IMR-90 (cell line): ENCODE data around the gene DNAJC5G. TPM values are rescaled to one million over a fixed set of nuclear protein-coding genes. Genes with fewer than 3 reads are reported as not detected.

Source experiments
- ATAC-seq: fragments of 200-7000 bp; cut with Tn5 transposase; 2 replicates; pipeline ENCODE4 v1.9.1; 2020; ENCODE audit warnings: low read depth, mild to moderate bottlenecking, moderate library complexity
- BruUV-seq: library from RNA; stranded (reverse); fragments of 400-500 nt; replicated peaks from 2 replicates; lab custom pipeline; 2021; lab: Mats Ljungman, UMichigan
- CTCF ChIA-PET: fragments of 300-600 bp; formaldehyde crosslinking; extraction: SDS; loops from one replicate; lab custom pipeline; 2021; ENCODE audit warnings: antibody characterized with exemption; lab: Yijun Ruan, JAX
- POLR2A ChIA-PET: fragments of 300-600 bp; sonication (Branson Sonifier 250); formaldehyde crosslinking; loops from one replicate; lab custom pipeline; 2022; ENCODE audit warnings: antibody characterized with exemption; ENCODE audit not compliant: unreplicated experiment; lab: Charles Lee
- DNase-seq: peaks from one replicate; pipeline ENCODE4 v3.0.0; 2013
- H2AFZ ChIP-seq: replicated peaks from 2 replicates; pipeline ENCODE3; 2013; ENCODE audit warnings: low read length, mild to moderate bottlenecking; ENCODE audit not compliant: poor library complexity
- H2AK5ac ChIP-seq: 2 replicates; pipeline ENCODE4 v1.6.1; 2013; ENCODE audit warnings: low read depth, low read length, inconsistent platforms
- H2AK9ac ChIP-seq: replicated peaks from 2 replicates; pipeline ENCODE3; 2013; ENCODE audit warnings: mild to moderate bottlenecking, low read depth, low read length, moderate library complexity; ENCODE audit not compliant: poor library complexity
- H2BK120ac ChIP-seq: 2 replicates; pipeline ENCODE4 v1.6.1; 2013; ENCODE audit warnings: low read depth, low read length, inconsistent platforms
- H2BK15ac ChIP-seq: 3 replicates; pipeline ENCODE4 v1.6.1; 2013; ENCODE audit warnings: low read depth, low read length, inconsistent platforms
- H2BK20ac ChIP-seq: 2 replicates; pipeline ENCODE4 v1.6.1; 2013; ENCODE audit warnings: low read depth, mild to moderate bottlenecking, inconsistent platforms, low read length, moderate library complexity
- H2BK5ac ChIP-seq: 2 replicates; pipeline ENCODE4 v1.6.1; 2013; ENCODE audit warnings: mild to moderate bottlenecking, low read depth, low read length, inconsistent platforms; ENCODE audit not compliant: poor library complexity, severe bottlenecking
- H3K14ac ChIP-seq: replicated peaks from 2 replicates; pipeline ENCODE4 v1.6.1; 2013; ENCODE audit warnings: low read depth, low read length, inconsistent platforms
- H3K18ac ChIP-seq: 2 replicates; pipeline ENCODE4 v1.6.1; 2013; ENCODE audit warnings: low read depth, low read length, control low read depth
- H3K23ac ChIP-seq: 2 replicates; pipeline ENCODE4 v1.6.1; 2013; ENCODE audit warnings: low read depth, low read length, inconsistent platforms
- H3K27ac ChIP-seq: 2 replicates; pipeline ENCODE4 v1.5.1; 2013; ENCODE audit warnings: mild to moderate bottlenecking, control low read depth, low read length; ENCODE audit not compliant: insufficient read depth
- H3K27me3 ChIP-seq: 2 replicates; pipeline ENCODE4 v1.6.1; 2013; ENCODE audit warnings: low read length; ENCODE audit not compliant: control insufficient read depth, insufficient read depth
- H3K36me3 ChIP-seq: 2 replicates; pipeline ENCODE4 v1.6.1; 2013; ENCODE audit warnings: low read length, mixed read lengths; ENCODE audit not compliant: control insufficient read depth, insufficient read depth
- H3K4ac ChIP-seq: 2 replicates; pipeline ENCODE4 v1.6.1; 2013; ENCODE audit warnings: low read depth, low read length, inconsistent platforms
- H3K4me1 ChIP-seq: 2 replicates; pipeline ENCODE4 v1.6.1; 2013; ENCODE audit warnings: low read length, mixed read lengths; ENCODE audit not compliant: control insufficient read depth, insufficient read depth
- H3K4me2 ChIP-seq: 2 replicates; pipeline ENCODE4 v1.6.1; 2013; ENCODE audit warnings: low read depth, mild to moderate bottlenecking, control low read depth, low read length, moderate library complexity
- H3K4me3 ChIP-seq: 2 replicates; pipeline ENCODE4 v1.5.1; 2013; ENCODE audit warnings: low read depth, mild to moderate bottlenecking, control low read depth, low read length, moderate library complexity; ENCODE audit not compliant: insufficient read depth
- H3K56ac ChIP-seq: 2 replicates; pipeline ENCODE4 v1.6.1; 2013; ENCODE audit warnings: low read length, inconsistent platforms; ENCODE audit not compliant: insufficient read depth; ENCODE audit errors: extremely low read depth
- H3K79me1 ChIP-seq, 2 experiments: 2 replicates each; pipeline ENCODE4 v1.6.1; 2013; ENCODE audit warnings: low read length in 2 of 2, inconsistent platforms in 1 of 2, low read depth in 1 of 2
- H3K9ac ChIP-seq: 2 replicates; pipeline ENCODE4 v1.6.1; 2013; ENCODE audit warnings: low read depth, low read length, control low read depth
- H3K9me1 ChIP-seq: 2 replicates; pipeline ENCODE4 v1.6.1; 2013; ENCODE audit warnings: low read length, inconsistent platforms; ENCODE audit not compliant: insufficient read depth
- H3K9me3 ChIP-seq: 2 replicates; pipeline ENCODE4 v1.6.1; 2013; ENCODE audit warnings: low read length; ENCODE audit not compliant: control insufficient read depth, insufficient read depth
- H4K20me1 ChIP-seq: 2 replicates; pipeline ENCODE4 v1.6.1; 2013; ENCODE audit warnings: low read length, inconsistent platforms; ENCODE audit not compliant: insufficient read depth
- H4K5ac ChIP-seq: 2 replicates; pipeline ENCODE4 v1.6.1; 2013; ENCODE audit warnings: mild to moderate bottlenecking, low read depth, low read length, control low read depth
- H4K8ac ChIP-seq, 2 experiments: 2 replicates each; pipeline ENCODE4 v1.6.1; 2013; ENCODE audit warnings: low read depth in 2 of 2, low read length in 2 of 2, control low read depth in 1 of 2, inconsistent platforms in 1 of 2
- H4K91ac ChIP-seq: 2 replicates; pipeline ENCODE4 v1.6.1; 2013; ENCODE audit warnings: low read depth, low read length, inconsistent platforms; ENCODE audit not compliant: insufficient read depth
- MAFK ChIP-seq: IDR thresholded peaks from 2 replicates; pipeline ENCODE4 v1.6.1; 2012; ENCODE audit warnings: low read depth, low read length, improper control_type of control experiment
- MAZ ChIP-seq: IDR thresholded peaks from 2 replicates; pipeline ENCODE4 v1.6.1; 2012; ENCODE audit warnings: low read depth, mild to moderate bottlenecking, low read length, improper control_type of control experiment, moderate library complexity, borderline replicate concordance
- SMC3 ChIP-seq: fragments of 150-350 bp; IDR thresholded peaks from 2 replicates; pipeline ENCODE4 v1.6.1; 2016; ENCODE audit warnings: low read depth, mild to moderate bottlenecking, antibody characterized with exemption, low read length, moderate library complexity
- WGBS, 2 experiments: methylation state at CpG; one replicate each; pipeline versions ENCODE4 v1.1.5 to v1.1.7; 2013; ENCODE audit warnings: missing lambda C conversion rate in 2 of 2; ENCODE audit not compliant: insufficient read length in 1 of 2; ENCODE audit errors: extremely low coverage in 2 of 2; 5-methylcytosine and 5-hydroxymethylcytosine counted together
- dilution Hi-C: fragments of 300-500 bp; cut with HindIII; formaldehyde crosslinking; loops from one replicate; pipeline ENCODE4 v1.14.3; 2018; ENCODE audit warnings: low sequenced_read_pairs; ENCODE audit not compliant: unreplicated experiment
- in situ Hi-C: fragments of 300-500 bp; cut with MboI; formaldehyde crosslinking; loops from 3 replicates; pipeline ENCODE4 v1.14.3; 2019; ENCODE audit warnings: low sequenced_read_pairs, inconsistent platforms, mixed read lengths
- intact Hi-C: fragments of 100-400 bp; cut with micrococcal nuclease; formaldehyde crosslinking; loops from 2 replicates; pipeline ENCODE4 v1.10.0; 2022
- polyA plus RNA-seq, 3 experiments: library from polyadenylated mRNA; depleted of rRNA; stranded (reverse); fragments of >200 nt; gene quantifications; 2 replicates each; pipeline ENCODE4 v1.2.3, GENCODE V29; 2012; ENCODE audit warnings: low replicate concordance in 1 of 3
- total RNA-seq: library from RNA; depleted of rRNA; stranded (reverse); fragments of >200 nt; gene quantifications from 2 replicates; pipeline ENCODE4 v1.2.3, GENCODE V29; 2012

The DNAJC5G gene
- total and polyA plus RNA-seq, 2 of the 4 experiments (the other 2 are of a cell fraction), result not detected

DNA sequence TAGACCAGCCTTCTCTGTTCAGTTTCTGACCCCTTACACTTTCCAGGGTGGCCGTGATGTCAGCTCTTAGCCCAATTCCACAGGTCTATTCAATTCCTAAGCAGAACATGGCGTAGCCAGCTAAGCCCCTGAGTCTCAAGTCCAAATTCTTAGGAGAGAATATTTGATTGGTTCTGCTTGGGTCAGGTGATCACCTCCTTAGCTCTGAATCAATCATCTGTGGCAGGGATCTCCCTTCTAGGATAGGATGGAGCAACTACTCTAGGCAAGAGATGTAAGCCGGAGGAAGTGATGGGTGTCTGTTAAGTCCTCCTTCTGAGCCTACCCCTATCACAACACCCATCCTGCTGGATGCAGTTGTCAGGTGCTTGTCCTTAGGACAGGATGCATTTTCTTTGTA is 22.0 kb downstream of the DNAJC5G start:
- WGBS, 2 experiments, result no CpG with 5 or more reads among the region's 3 CpGs
- no peak overlapping the region for H3K4me3 ChIP-seq
- no peak overlapping the region for H4K5ac ChIP-seq
- peaks cover 8% of the 10 kb centered on the region for H3K27me3 ChIP-seq
- no peak for ATAC-seq
- H4K8ac ChIP-seq, result no peak overlapping the region
- no peak overlapping the region for H4K91ac ChIP-seq
- no peaks in the 10 kb centered on the region; the same call in 1 of the 2 replicates for H4K20me1 ChIP-seq
- H3K27ac ChIP-seq, result no peak overlapping the region
- H2BK120ac ChIP-seq, result no peak overlapping the region
- no peak overlapping the region for H3K14ac ChIP-seq
- no peak overlapping the region for H2BK15ac ChIP-seq
- no peak overlapping the region for H3K4me2 ChIP-seq
- no peak overlapping the region for H2AK5ac ChIP-seq
- H3K79me1 ChIP-seq, result no peaks in the 10 kb centered on the region
- DNase-seq, result no peak
- H3K9ac ChIP-seq, result no peak overlapping the region
- no TSS peak for BruUV-seq
- no peak overlapping the region for H2BK5ac ChIP-seq
- in situ Hi-C loops, result no loop called here
- no peak overlapping the region for H2AK9ac ChIP-seq
- H3K4ac ChIP-seq, result no peak overlapping the region
- intact Hi-C loops, result no loop called here
- H3K18ac ChIP-seq, result no peak overlapping the region
- dilution Hi-C loops, result no loop called here
- ChIA-PET POLR2A (no interaction called here), CTCF (interaction anchor here (1.7 kb wide), 1 partner anchor 18 kb away, joined by 6 read pairs; no protein-coding TSS in a partner anchor)
- H2AFZ ChIP-seq, result no peak overlapping the region
- no peak overlapping the region for H3K56ac ChIP-seq
- H3K9me1 ChIP-seq, result peaks cover 9% of the 10 kb centered on the region
- no peak overlapping the region for H2BK20ac ChIP-seq
- TF ChIP-seq MAZ (no peak), MAFK (no peak), SMC3 (no peak)
- H3K9me3 ChIP-seq, result no peaks in the 10 kb centered on the region
- no peaks in the 10 kb centered on the region for H3K36me3 ChIP-seq
- peaks cover 7% of the 10 kb centered on the region for H3K4me1 ChIP-seq
- no peak overlapping the region for H3K23ac ChIP-seq
